GM12892 (cell line): ENCODE data around the gene SNRPD2.

Experiments used
- POLR2A ChIP-seq: IDR thresholded peaks from 2 replicates; pipeline ENCODE4 v1.6.1; 2011; ENCODE audit warnings: low read depth, low read length, control low read depth
- POLR2AphosphoS5 ChIP-seq: IDR thresholded peaks from 2 replicates; pipeline ENCODE4 v1.6.1; 2011; ENCODE audit warnings: low read depth, low read length, control low read depth

GRCh38 chr19:45638930-45639729, 52.6 kb downstream of the SNRPD2 start, which contains the start of gene EML2:
- no peak for TF ChIP-seq POLR2AphosphoS5
- TF ChIP-seq POLR2A = peak; percentile 56; the same call in 1 of the 2 replicates
